HepG2 (cell line): ENCODE results near the gene POU6F2. TPM values are rescaled to one million over a fixed set of nuclear protein-coding genes. Genes with fewer than 3 reads are reported as not detected.

ENCODE experiments used
- ATAC-seq: fragments of 200-7000 bp; cut with Tn5 transposase; 3 replicates; pipeline ENCODE4 v1.9.1; 2020; ENCODE audit warnings: mild to moderate bottlenecking, moderate library complexity
- BruUV-seq: library from RNA; stranded (reverse); fragments of 400-500 nt; replicated peaks from 2 replicates; lab custom pipeline; 2021; lab: Mats Ljungman, UMichigan
- CTCF ChIA-PET: fragments of 300-600 bp; formaldehyde crosslinking; extraction: SDS; loops from one replicate; lab custom pipeline; 2021; ENCODE audit warnings: low total read pairs, inconsistent platforms, low intra/inter-chr PET ratio; lab: Yijun Ruan, JAX
- POLR2A ChIA-PET: fragments of 350-600 bp; sonication (Branson Sonifier 250); formaldehyde crosslinking; loops from one replicate; lab custom pipeline; 2020; ENCODE audit warnings: antibody characterized with exemption, inconsistent platforms; lab: Yijun Ruan, JAX
- DNase-seq: peaks from one replicate; pipeline ENCODE4 v3.0.0-alpha.2; 2015; ENCODE audit warnings: low spot score
- FAIRE-seq: peaks from 3 replicates; lab custom pipeline; 2011; peaks lifted over from hg19 to GRCh38; lab: Jason Lieb, UNC
- H2AFZ ChIP-seq: one replicate; pipeline ENCODE4 v1.6.1; 2011; ENCODE audit warnings: low read length, inconsistent platforms
- H3K27ac ChIP-seq: fragments of 300-600 bp; 3 replicates; pipeline ENCODE4 v1.8.0; 2011; ENCODE audit warnings: mixed run types, mild to moderate bottlenecking, mixed read lengths, low read length, inconsistent platforms; ENCODE audit not compliant: insufficient read depth; ENCODE audit errors: extremely low read length
- H3K27me3 ChIP-seq, 2 experiments: fragments of 200-600 bp in 1 of 2; 2 replicates in 1 of 2; 3 replicates in 1 of 2; pipeline versions ENCODE4 v1.6.0 to v1.8.0; 2011; ENCODE audit warnings: low read length in 2 of 2, mild to moderate bottlenecking in 2 of 2, moderate library complexity in 2 of 2, inconsistent platforms in 1 of 2; ENCODE audit not compliant: insufficient read depth in 2 of 2, control insufficient read depth in 1 of 2
- H3K36me3 ChIP-seq, 2 experiments: fragments of 200-600 bp in 1 of 2; replicated peaks in 1 of 2; 2 replicates in 1 of 2; 3 replicates in 1 of 2; pipeline versions ENCODE4 v1.5.1 to v1.8.0; 2011; ENCODE audit warnings: low read length in 2 of 2, inconsistent platforms in 1 of 2; ENCODE audit not compliant: insufficient read depth in 2 of 2, control insufficient read depth in 1 of 2
- H3K4me1 ChIP-seq: 2 replicates; pipeline ENCODE4 v1.5.1; 2012; ENCODE audit warnings: low read length, inconsistent platforms; ENCODE audit not compliant: insufficient read depth
- H3K4me2 ChIP-seq: 2 replicates; pipeline ENCODE4 v1.6.0; 2011; ENCODE audit warnings: low read depth, low read length, inconsistent platforms
- H3K4me3 ChIP-seq, 3 experiments: fragments of 200-600 bp in 1 of 3; sonication (generic), shearing (Covaris generic) in 1 of 3; replicated peaks in 1 of 3; 2 replicates each; pipeline ENCODE4 v1.5.1; 2011 to 2016; ENCODE audit warnings: low read length in 3 of 3, inconsistent platforms in 2 of 3, low read depth in 2 of 3, mild to moderate bottlenecking in 2 of 3, control low read depth in 1 of 3, mixed read lengths in 1 of 3; ENCODE audit not compliant: insufficient read depth in 1 of 3
- H3K79me2 ChIP-seq: one replicate; pipeline ENCODE4 v1.6.1; 2011; ENCODE audit warnings: low read length, inconsistent platforms; ENCODE audit not compliant: insufficient read depth
- H3K9ac ChIP-seq: 2 replicates; pipeline ENCODE4 v1.6.0; 2011; ENCODE audit warnings: mild to moderate bottlenecking, low read depth, low read length, inconsistent platforms; ENCODE audit not compliant: insufficient read depth
- H3K9me3 ChIP-seq: 2 replicates; pipeline ENCODE4 v1.5.1; 2012; ENCODE audit warnings: mild to moderate bottlenecking, low read length
- H4K20me1 ChIP-seq: 2 replicates; pipeline ENCODE4 v1.6.0; 2011; ENCODE audit warnings: inconsistent platforms, mild to moderate bottlenecking, low read length, moderate library complexity; ENCODE audit not compliant: insufficient read depth
- ATF3 ChIP-seq: sonication (generic); formaldehyde crosslinking; IDR thresholded peaks from 2 replicates; pipeline ENCODE4 v1.4.0; 2020; ENCODE audit warnings: missing genetic modification reagents
- CEBPZ ChIP-seq: IDR thresholded peaks from 2 replicates; pipeline ENCODE4 v1.6.1; 2012; ENCODE audit warnings: low read length, improper control_type of control experiment
- HOXA3 ChIP-seq: sonication (generic); formaldehyde crosslinking; IDR thresholded peaks from 2 replicates; pipeline ENCODE4 v1.5.0; 2020; ENCODE audit warnings: missing genetic modification reagents
- IKZF5 ChIP-seq: IDR thresholded peaks from 2 replicates; pipeline ENCODE4 v1.6.1; 2018; ENCODE audit warnings: missing genetic modification reagents, mild to moderate bottlenecking, missing compliant biosample characterization
- RAD51 ChIP-seq: fragments of 450-650 bp; IDR thresholded peaks from 2 replicates; pipeline ENCODE4 v1.6.1; 2016; ENCODE audit warnings: borderline replicate concordance
- ZFP90 ChIP-seq: sonication (generic); formaldehyde crosslinking; IDR thresholded peaks from 2 replicates; pipeline ENCODE4 v1.8.0; 2022; ENCODE audit warnings: missing genetic modification reagents, mild to moderate bottlenecking, inconsistent platforms, borderline replicate concordance
- ZNF530 ChIP-seq: sonication (generic); formaldehyde crosslinking; IDR thresholded peaks from 2 replicates; pipeline ENCODE4 v1.5.0; 2020; ENCODE audit warnings: low read depth, mild to moderate bottlenecking, missing genetic modification reagents
- ZNF772 ChIP-seq: sonication (generic); formaldehyde crosslinking; IDR thresholded peaks from 2 replicates; pipeline ENCODE4 v1.5.0; 2020; ENCODE audit warnings: mild to moderate bottlenecking, missing genetic modification reagents
- ZNF784 ChIP-seq: sonication (generic); formaldehyde crosslinking; IDR thresholded peaks from 2 replicates; pipeline ENCODE4 v1.5.1; 2020; ENCODE audit warnings: missing genetic modification reagents, mild to moderate bottlenecking, borderline replicate concordance
- WGBS: methylation state at CpG from one replicate; pipeline ENCODE4 v1.1.6; 2017; ENCODE audit warnings: low lambda C conversion rate; 5-methylcytosine and 5-hydroxymethylcytosine counted together
- in situ Hi-C: cut with HindIII; loops from 2 replicates; pipeline ENCODE4 v1.10.0; 2017; ENCODE audit warnings: low pct_unique_long_range_greater_than_20kb; ENCODE audit not compliant: extremely low pct_ligation_motif_present
- intact Hi-C: fragments of 100-400 bp; cut with micrococcal nuclease; formaldehyde crosslinking; loops from one replicate; pipeline ENCODE4 v1.10.0; 2022; ENCODE audit not compliant: unreplicated experiment
- polyA plus RNA-seq, 8 experiments: library from polyadenylated mRNA; depleted of rRNA in 3 of 8; stranded (reverse) in 7 of 8; unstranded in 1 of 8; fragments of >200 nt; fragmentation: Illumina TruSeq in 4 of 8; extraction: Trizol in 4 of 8; gene quantifications; 2 replicates each; pipeline versions ENCODE4 v1.2.1 to v1.2.3, GENCODE V29; 2011 to 2016; ENCODE audit warnings: low read depth in 4 of 8, missing spikeins in 1 of 8, mixed read lengths in 1 of 8; ENCODE audit not compliant: insufficient read depth in 1 of 8
- total RNA-seq, 5 experiments: library from RNA; depleted of rRNA; stranded (reverse); fragments of >200 nt; fragmentation: Illumina TruSeq; extraction: Trizol; gene quantifications; 2 replicates each; pipeline ENCODE4 v1.2.3, GENCODE V29; 2016; ENCODE audit warnings: low read depth in 1 of 5

POU6F2 gene
- total and polyA plus RNA-seq, 2 of the 13 experiments (the other 11 are each of a cell fraction or from before 2014, with no cell fraction given): not detected

- TF ChIP-seq ATF3: no peak
- TF ChIP-seq, all 625 proteins: peak for 0
Measured at GRCh38 chr7:39355664-39356063, 378.0 kb downstream of the POU6F2 start (continued).

GRCh38 chr7:39356172-39356925, 378.6 kb downstream of the POU6F2 start:
- 30% methylated on average over 7 of the region's 7 CpGs for WGBS
- Histone ChIP-seq H3K79me2 (no peaks in the 10 kb centered on the region), H3K4me1 (no peaks in the 10 kb centered on the region), H3K4me3 (no peak overlapping the region), H3K4me2 (no peak overlapping the region), H3K27ac (no peak overlapping the region), H3K9ac (no peak overlapping the region), H2AFZ (no peak overlapping the region), H4K20me1 (no peaks in the 10 kb centered on the region), H3K27me3 (peaks cover 0 to 11% of the 10 kb centered on the region in 2 experiments; a peak in 3 of 5 replicates), H3K9me3 (no peaks in the 10 kb centered on the region), H3K36me3 (no peaks in the 10 kb centered on the region)
- TF ChIP-seq ZNF530 (CRISPR knock-in tag) (no peak), ZNF772 (no peak), CEBPZ (no peak), IKZF5 (no peak), ZNF784 (CRISPR knock-in tag) (no peak), ZFP90 (no peak), RAD51 (no peak), HOXA3 (no peak)
- intact Hi-C loops (no loop called here), in situ Hi-C loops (no loop called here)
- no peak for FAIRE-seq
- CTCF ChIA-PET: no interaction called here
- no TSS peak for BruUV-seq
- no peak for DNase-seq
- POLR2A ChIA-PET: no interaction called here
- 0 out of 3 replicates have a peak, but pooled peaks have one; percentile 31 for ATAC-seq
